HTR-8/SVneo (cell line): ENCODE data around the gene DCST1.

Experiments
- DNase-seq: peaks from one replicate; pipeline ENCODE4 v3.0.0; 2011; ENCODE audit warnings: low spot score, mixed read lengths; ENCODE audit not compliant: insufficient read length
- FAIRE-seq: peaks from 2 replicates; lab custom pipeline; 2011; peaks lifted over from hg19 to GRCh38; lab: Jason Lieb, UNC

Gene DCST1

DNA sequence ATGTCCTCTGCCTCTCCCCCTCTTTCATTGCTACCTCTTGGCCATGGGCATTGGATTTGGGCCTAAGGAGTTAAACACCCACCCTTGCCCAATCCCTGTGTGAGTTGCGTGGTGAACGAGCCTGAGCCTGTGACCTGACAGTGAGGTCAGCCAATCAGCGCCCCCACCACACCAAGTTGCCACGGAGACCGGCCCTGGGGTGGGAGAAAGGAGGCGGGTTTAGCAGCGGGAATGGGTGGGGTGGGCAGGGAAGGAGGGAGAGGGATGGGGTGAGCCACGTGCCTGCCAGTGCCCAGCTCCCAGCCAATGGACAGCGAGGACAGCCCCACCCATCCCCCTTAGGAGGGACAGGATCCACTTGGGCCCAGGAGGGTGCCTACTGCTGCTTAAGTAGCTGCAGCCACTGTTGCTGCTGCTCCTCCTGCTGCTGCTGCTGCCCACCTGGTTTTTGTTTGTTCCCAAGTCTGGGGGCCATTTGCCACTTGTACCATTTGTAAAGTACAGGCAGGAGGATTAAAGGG lies 21.5 kb upstream of the DCST1 start:
- FAIRE-seq = no peak
- DNase-seq = no peak

DNA sequence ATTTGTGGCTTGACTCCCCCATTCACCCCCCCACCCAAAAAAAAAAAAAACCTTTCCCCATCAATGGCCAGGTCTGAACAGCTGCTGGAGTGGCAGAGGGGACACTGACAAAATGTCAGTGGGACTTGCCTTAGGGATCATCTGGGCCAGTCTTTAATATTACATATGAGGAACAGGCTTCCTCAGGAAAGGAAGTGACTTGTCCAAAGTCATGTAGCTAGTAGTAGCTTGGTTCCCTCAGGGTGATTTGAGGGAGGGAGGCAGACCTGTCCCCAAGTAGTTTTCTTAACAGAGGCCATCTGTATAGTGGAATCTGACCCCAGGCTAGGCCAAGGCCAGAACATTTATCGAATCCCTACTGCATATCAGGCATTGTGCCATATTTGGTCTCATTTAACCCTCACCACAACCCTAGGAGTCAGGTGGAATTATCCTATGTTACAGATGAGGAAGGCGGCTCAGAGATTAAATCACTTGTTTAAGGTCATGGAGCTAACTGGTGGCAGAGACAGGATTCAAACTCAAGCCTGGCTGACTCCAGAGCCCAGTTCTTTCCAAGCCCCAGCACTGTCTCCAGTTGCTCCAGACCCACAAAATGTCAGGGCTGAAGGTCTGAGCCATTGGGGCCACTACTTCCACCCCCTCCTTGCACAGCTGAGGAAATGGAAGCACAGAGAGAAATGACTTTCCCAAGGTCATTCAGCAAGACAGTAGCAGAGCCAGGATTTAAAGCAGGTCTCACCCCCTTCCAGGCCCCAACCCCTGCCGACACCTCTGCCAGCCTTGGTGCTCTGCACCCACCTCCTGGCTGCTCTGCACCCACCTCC lies 20.6 kb upstream of the DCST1 start:
- FAIRE-seq = no peak
- DNase-seq = no peak

DNA sequence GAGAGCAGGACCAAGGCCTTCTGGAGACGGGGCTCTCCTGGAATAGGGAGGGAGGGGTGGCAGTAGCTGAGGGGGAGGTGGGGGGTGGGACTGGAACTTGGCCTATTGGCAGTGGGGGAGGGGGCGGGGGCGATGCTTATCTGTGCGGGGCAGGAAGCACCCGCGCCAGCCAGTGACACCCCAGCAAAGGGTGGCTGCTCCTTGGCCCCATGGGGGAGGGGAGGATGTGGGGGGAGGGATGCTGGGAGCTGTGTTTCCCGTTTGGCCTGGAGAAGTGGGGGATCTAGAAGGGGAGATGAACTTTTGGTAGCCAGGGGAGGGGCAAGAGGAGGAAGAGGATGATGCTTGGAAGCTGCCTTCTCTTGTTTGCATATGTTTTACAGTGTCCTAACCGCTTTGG lies 20.0 kb upstream of the DCST1 start:
- FAIRE-seq = no peak

DNA sequence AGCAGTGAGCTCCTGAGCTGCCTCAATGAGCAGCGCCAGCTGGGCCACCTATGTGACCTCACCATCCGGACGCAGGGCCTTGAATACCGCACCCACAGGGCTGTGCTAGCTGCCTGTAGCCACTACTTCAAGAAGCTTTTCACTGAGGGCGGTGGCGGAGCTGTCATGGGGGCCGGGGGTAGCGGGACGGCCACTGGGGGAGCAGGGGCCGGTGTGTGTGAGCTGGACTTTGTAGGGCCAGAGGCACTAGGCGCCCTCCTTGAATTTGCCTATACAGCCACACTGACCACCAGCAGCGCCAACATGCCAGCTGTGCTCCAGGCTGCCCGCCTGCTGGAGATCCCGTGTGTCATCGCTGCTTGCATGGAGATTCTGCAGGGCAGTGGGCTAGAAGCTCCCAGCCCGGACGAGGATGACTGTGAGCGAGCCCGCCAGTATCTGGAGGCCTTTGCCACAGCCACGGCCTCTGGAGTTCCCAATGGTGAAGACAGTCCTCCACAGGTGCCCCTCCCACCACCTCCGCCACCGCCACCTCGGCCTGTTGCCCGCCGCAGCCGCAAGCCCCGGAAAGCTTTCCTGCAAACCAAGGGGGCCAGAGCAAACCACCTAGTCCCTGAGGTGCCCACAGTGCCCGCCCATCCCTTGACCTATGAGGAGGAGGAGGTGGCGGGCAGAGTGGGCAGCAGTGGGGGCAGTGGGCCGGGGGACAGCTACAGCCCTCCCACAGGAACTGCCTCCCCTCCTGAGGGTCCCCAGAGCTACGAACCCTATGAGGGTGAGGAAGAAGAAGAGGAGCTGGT lies 18.7 kb upstream of the DCST1 start:
- no peak for DNase-seq
- no peak for FAIRE-seq

More for the DNA sequence above, 20.0 kb upstream of the DCST1 start:
- DNase-seq = no peak

DNA sequence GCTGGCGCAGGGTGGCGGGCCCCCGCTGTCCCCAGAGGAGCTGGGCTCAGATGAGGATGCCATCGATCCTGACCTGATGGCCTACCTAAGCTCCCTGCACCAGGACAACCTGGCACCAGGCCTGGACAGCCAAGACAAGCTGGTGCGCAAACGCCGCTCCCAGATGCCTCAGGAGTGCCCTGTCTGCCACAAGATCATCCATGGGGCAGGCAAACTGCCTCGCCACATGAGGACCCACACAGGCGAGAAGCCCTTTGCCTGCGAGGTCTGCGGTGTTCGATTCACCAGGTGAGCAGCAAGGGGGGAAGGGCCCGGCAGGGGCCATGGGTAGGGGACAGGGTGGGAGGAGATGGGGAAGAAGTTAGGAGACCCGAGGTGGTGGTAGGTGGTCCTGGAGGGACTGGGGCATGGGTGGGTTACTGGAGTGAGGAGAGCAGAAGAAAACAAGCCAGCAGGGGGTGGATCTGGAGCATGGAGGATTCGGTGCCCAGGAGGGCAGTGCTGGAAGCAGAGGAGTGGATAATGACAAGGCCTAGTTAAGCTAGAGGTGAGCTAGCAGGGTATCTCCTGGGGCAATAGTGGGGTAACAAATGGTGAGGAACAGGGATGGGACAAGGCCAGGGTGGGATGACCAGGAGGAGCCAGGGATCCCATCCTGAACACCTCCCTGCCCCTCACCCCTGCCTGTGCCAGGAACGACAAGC lies 17.9 kb upstream of the DCST1 start:
- DNase-seq = no peak
- no peak for FAIRE-seq

DNA sequence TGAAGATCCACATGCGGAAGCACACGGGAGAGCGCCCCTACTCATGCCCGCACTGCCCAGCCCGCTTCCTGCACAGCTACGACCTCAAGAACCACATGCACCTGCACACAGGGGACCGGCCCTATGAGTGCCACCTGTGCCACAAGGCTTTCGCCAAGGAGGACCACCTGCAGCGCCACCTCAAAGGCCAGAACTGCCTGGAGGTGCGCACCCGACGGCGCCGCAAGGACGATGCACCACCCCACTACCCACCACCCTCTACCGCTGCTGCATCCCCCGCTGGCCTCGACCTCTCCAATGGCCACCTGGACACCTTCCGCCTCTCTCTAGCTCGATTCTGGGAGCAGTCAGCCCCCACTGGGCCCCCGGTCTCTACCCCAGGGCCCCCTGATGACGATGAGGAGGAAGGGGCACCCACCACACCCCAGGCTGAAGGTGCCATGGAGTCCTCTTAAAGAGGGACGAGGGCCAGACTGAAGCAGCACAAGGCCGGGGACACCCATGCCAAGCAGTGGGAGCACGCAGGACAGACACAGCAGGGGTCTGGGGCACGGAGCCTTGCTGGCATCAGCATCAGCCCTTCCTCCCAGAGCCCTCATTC lies 17.3 kb upstream of the DCST1 start:
- DNase-seq (no peak), FAIRE-seq (no peak)

DNA sequence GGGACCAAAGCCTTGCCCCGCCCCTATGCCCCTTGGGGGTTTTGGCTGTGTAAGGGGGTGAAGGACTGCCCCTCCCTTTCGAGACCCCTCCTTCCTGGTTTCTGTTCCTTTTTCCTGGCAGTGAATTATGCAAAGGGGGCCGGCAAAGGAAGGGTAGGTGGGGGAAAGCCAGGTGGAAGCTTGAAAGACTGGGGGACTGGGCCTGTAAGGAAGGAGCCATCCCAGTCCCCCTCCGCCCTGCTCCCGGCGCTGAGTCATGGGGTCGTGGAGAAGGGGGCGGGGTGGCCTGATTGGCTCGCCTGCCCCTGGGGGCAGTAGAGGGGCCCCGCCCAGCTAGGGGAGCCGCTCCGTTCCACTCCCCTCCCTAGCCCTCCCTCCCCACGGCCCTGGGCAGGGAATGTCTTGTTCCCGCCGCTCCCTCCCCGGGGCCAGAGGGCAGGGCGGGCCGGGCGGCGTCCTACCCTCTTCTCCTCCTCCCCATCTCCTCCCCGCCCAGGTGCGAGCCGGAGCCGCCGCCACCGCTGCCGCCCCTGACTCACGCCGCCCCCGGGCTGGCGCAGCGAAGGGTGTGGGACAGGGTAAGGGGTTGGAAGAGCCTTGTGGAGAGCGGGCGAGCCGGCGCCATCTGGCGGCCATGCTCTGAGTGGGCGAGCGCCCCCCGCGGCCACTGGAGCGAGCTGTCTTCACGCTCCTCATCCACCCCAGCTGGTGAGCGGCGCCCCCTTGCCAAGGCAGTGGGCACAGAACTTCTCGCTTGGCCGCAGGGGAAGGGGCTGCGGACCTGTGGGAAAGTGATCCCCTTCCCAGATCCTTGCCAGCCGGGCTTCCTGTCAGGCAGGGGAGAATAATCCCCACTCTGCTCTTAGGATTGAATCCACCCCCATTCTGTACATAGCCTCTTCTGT lies 16.3 kb upstream of the DCST1 start:
- FAIRE-seq = peak; percentile 90
- peak; percentile 79 for DNase-seq

DNA sequence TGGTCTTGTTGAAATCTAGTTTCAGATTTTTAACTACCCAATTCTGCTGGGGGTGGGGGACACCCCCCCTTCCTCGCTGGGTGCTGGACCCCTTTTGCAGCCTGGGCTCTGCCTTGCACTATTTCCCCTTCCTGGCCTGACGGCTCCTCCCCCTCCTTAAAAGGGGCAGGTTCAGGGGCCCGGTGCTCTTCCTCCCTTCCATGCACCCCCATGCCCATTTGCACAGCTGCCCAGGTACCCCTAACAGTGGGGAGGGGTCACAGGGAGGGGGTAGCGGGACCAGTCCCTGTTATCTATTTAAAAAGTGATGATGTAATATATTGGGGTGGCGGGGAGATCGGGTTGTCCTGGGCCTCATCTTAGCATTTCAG lies 15.7 kb upstream of the DCST1 start:
- DNase-seq = no peak
- no peak for FAIRE-seq

DNA sequence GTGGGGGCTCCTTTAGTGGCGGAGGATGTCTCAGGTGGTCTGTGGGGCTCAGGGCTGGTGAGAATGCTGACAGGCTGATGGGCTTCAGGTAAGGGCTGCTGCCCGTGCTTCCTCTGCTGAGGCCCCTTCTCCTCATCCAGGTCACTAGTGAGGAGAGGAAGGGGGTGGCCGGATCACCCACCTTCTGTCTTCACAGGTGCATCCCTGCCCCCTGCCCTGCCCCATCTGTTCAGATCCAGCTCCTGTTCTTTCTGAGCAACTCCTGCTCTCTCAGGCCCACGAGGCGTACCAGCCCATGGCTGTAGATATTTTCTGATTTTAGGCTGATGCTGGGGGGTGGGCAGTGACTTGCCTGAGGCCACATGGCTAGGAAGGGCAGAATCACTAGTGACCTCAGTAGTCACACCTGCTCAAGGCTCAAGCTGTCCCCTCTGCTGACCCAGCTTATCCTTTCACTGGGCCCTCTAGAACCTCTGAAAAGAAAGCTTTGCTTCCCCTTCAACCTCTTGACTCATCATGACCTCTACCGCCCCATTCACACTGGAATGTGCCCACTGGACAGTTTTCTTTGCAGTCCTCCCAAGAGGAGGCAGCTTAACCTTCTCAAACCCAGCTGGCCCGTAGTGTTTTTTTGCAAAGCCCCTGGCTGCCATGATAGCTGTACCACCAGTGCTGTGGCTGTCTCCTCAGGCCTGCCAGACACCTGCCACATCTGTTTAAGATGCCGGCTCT lies 14.8 kb upstream of the DCST1 start:
- DNase-seq = no peak
- FAIRE-seq = no peak

DNA sequence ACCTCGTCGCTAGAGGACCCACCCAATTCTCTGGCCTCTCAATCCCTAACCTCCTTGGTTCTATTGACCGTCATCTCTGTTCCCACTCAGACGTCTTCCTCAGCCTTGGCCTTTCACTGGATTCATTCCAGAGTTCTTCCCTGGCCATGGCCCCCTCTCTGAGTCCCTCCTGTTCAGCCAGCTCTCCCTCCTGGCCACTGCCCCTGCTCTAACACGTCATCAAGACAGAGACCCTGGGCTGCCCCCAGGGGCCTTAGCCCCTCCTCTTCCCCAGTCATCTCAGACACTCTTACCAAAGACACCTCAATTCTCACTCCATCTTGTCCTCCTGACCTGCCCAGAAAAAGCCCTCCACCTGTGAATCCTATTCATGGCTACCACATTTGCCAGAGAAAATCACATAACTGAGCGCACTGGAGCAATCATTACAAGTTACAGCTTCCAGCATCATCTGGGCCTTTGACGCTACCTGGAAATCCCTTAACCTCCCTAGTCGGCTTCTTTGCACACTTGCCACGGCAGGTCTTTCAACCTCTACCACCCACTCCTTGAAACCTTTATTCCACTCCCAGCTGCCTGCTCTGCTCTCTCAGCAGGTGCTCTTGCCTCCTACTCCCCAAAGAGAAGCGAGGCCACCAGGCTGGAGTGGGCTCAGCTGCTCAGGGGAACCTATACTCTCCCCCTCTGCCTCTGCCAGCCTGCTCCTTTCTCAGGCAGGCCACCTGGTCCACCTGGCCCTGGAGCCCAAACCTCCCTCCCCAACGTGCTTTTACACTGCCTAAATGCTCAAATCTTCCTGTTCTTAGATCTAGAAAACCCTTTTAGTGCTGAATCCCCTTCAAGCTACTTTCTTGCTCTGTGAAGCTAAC lies 14.0 kb upstream of the DCST1 start:
- no peak for FAIRE-seq
- DNase-seq = no peak

DNA sequence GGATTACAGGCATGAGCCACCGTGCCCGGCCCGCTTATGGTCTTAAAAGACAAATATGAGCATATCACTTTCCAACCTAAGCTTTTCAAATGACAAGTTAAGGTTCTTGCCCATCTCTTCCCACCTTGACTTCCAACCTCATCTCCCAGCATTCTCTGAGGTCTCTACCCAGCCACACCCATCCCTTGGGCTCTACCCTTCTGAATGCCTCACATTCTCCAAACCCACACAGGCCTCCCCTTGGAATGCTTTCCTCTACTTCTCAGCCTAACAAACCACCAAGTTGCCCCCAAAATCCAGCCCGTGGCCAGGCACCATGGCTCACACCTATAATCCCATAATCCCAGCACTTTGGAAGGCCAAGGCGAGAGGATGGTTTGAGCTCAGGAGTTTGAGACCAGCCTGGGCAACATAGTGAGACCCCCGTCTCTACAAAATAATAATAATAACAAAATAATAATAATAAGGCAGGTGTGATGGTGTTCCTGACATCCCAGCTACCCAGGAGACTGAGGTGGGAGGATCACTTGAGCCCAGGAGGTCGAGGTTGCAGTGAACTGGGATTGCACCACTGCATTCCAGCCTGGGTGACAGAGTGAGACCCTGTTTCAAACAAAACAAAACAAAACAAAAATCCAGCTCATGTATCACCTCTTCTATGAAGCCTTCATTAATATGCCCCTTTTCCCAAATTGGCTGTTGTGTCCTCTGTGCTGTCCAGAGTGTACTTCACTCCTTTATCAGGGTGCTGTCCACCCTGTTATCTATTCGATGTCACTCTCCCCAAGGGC lies 11.3 kb upstream of the DCST1 start:
- DNase-seq (no peak), FAIRE-seq (no peak)

DNA sequence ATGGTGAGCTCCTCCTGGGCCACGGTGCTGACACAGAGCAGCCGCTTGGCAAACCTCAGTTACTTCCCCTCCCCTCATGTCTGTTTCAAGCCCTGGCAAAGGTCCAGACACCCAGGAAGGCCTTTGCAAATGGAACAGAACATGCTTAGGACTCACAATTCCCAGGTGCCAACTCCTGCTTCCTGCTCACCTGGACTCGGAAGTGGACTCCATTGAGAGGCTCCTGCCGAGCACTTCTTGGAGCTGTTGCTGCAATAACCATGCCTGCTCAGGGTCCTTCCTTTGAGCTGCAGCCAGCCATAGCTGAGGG lies 10.7 kb upstream of the DCST1 start:
- DNase-seq = no peak
- FAIRE-seq = no peak

DNA sequence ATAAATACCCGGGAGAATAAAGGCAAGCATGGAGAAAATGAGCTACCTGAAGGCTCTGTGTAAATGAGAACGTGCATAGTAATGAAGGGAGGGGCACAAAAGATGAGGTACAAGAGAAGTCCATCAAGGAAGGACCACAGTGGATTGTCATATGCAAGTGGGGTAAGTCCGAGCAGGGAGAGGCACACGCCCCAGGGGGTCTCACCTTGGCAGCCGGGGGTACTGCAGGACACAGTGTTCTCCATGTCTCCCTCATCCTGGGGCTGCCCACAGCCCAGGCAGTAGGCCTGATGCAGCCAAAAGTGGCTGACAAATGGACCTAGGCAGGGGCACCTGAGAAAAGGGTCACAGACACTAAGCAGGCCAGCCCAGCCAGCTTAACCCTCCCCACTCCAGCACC lies 10.0 kb upstream of the DCST1 start:
- FAIRE-seq (no peak), DNase-seq (no peak)

DNA sequence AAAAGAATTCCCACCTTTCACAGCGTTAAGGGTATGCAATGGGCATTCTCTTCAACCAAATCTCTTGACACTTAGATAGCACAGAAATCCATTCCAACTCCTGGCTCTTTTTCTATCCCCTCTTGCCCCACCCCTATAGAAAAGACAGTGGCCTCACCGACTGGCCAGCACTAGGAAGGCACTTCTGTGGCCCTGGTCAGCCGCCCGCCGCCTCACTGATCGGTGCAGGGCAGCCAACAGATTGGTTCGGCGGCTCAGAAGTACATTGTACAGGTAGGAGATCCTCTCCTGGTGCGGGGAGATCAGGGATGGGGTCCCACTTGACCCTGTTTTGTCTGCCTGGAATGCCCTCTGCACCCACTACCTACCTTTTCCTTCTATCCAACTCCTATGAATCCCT lies 9.3 kb upstream of the DCST1 start:
- FAIRE-seq (no peak), DNase-seq (no peak)

DNA sequence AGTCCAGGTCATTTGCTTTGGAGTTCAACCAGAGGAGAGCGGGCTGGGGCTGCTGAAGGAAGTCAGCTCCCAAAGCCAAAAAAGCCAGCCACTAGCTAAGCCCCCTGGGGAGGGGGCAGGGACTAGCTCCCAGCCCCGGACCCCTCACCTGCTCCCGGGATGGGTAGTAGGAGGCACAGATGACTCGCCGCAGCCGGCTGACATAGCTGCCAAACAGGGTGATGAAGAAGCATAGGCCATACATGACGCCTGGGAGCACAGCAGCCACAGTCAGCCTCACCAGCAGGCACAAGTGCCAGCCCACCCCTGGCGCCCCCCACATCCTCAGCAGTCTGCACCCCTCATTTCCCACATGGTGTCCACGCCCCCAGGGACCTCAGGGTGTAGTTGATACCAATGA lies 7.5 kb upstream of the DCST1 start:
- FAIRE-seq = no peak

DNA sequence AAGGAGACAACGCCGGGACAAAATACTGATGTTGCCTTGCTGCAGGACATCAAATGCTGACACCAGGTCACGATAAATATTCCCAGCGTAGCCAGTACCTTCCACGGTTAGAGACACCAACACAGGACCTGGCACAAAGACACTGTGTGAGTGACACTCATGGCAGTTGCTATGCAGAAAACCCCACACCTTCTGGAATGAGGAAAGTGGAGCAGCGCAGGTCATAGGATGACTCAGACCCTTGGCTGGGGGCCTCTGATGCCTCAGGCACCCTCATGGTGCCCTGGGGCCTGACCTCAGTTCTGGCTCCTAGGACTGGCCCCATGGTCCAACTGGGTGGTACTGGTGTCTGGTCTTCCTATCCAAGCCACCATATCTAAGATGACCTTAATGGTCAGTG lies 7.0 kb upstream of the DCST1 start:
- DNase-seq (no peak), FAIRE-seq (no peak)

More for the DNA sequence above, 7.5 kb upstream of the DCST1 start:
- DNase-seq = no peak

DNA sequence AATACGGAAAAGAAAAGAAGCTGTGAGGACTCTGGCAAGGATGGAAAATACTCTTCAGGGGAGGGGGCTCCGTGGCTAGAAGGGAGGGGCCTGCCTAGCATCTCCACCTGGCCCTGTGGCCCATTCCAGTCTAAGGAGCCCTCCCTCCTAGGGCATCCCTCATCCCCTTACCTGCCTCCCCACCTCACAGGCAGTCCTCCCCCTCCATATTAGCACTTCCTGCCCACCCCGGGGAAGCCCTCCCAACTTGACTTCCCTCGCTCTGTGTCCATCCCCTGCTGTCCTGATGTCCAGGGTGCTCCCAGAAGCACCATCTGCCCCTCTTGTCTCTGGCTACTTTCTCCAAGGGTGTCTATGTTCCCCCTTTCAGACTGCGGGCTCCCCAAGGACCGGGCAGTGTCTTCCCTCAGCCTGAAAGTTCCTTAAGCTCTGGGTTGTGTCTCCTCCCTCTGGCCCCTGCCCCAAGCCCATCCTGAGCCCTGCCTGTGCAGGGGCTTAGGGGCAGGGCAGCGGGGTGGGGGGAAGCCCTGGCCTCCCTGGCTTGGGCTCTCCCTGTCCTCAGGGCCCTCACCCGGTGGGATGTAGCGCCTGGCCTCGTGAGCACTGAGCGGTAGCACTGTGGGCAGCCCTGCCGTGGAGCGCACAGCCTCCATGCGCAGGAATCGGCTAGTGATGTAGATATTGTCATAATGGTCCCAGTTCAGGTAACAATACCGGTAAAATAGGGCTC lies 3.9 kb upstream of the DCST1 start:
- FAIRE-seq = no peak
- no peak for DNase-seq
